H54 (cell line): ENCODE measurements around the gene RIMBP2.

Experiments used
- DNase-seq: peaks from one replicate; pipeline ENCODE4 v3.0.0; 2011; ENCODE audit warnings: low spot score, mixed read lengths; ENCODE audit not compliant: insufficient read length
- FAIRE-seq: peaks from 3 replicates; lab custom pipeline; 2011; peaks lifted over from hg19 to GRCh38; lab: Jason Lieb, UNC
- POLR2A ChIP-seq: IDR thresholded peaks from 2 replicates; pipeline ENCODE4 v1.6.1; 2011; ENCODE audit warnings: low read depth, mild to moderate bottlenecking, low read length

RIMBP2 gene

DNA sequence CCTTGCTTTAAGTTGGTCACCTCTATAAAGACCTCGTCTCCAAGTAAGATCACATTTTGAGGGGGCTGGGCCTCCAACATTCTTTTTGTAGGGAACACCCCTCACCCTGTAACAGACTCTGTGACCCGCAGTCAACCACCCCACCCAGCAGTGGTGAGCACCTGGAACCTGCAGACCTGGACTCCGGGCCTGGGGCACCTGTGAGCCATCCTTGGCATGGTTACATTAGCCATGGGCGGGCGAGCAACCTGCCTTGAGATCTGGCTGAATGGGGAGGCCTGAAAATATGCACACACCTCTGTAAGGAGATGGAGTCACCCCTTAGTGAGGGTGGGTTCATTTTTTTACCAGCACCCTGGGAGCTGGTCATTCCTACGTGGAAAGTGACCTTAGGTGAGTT is 95.3 kb downstream of the RIMBP2 start:
- DNase-seq = no peak
- no peak for FAIRE-seq
- no peak for TF ChIP-seq POLR2A

- DNase-seq (no peak), FAIRE-seq (no peak)
- TF ChIP-seq POLR2A = no peak
These were observed 95.8 kb downstream of the RIMBP2 start for GRCh38 chr12:130620281-130620680.

DNA sequence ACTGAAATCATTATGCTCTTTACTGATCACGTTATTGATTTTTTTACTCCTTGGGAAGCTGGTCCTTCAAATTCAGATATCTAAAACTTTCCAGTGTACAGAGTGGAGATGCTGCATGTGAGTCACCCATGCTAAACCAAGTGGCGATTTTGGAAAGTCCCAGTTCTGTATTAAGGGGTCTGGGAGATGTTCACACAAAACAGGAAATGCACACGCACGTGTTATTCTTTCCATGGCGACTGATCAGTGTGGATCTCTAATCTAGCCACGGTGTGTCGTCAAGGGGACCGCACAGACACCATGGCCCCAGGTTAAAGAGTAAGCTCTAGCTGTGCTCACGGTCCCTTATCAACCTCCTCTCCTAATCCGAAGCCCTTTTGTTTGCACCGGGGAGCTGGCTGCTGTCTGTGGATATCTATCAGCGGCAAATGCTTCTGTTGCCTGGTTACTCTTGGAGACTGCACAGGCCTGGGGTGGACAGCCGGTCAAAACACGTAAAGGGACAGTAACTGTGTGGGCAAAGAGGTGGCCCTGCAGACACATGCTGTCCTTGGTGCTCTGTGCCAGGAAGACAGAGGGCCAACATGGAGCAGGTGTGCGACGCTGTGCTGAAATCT is 96.6 kb downstream of the RIMBP2 start:
- FAIRE-seq (no peak), DNase-seq (no peak)
- TF ChIP-seq POLR2A = no peak

- no peak for FAIRE-seq
- no peak for DNase-seq
- TF ChIP-seq POLR2A = no peak
These were observed 98.9 kb downstream of the RIMBP2 start for GRCh38 chr12:130617219-130617618.

DNA sequence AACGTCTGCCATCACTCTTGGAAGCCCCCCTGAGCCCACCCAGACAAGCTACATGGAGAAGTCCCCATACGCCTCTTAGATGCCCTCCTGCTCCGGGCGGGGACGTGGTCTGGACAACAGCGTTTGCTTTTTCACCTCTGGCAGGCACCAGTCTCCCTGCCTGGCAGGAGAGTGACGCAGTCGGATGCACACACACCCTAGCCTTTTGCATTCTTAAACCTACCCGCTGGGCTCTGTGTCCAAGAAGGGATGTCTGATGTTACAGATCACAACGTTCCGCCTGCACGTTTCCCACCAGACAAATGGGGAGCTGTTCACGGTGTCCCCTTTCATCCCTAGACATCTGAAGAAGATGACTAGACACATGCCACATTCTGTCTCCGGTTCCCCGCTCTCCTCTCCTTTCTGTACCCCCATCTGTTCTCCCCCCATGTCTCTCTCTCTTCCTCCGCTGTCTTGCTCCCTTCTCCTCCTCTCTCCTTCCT is 100.2 kb downstream of the RIMBP2 start:
- TF ChIP-seq POLR2A = no peak
- FAIRE-seq = no peak
- no peak for DNase-seq

DNA sequence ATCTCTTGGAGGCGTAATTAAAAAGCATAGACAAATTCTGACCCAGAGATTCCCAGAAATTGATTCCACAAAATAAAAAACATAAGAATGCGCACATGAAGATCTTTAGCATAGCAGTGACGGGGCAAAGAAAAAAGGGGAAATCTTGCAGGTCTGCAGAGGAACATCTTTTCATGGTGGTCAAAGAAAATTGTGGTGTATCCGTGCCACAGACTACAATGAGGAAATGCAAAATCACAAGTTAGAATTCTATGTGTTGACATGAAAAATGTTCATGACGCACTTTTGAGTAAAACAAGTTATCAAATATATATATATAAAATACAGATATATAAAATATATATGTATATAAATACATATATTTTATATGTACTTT is 101.6 kb downstream of the RIMBP2 start:
- DNase-seq (no peak), FAIRE-seq (no peak)
- TF ChIP-seq POLR2A = no peak

DNA sequence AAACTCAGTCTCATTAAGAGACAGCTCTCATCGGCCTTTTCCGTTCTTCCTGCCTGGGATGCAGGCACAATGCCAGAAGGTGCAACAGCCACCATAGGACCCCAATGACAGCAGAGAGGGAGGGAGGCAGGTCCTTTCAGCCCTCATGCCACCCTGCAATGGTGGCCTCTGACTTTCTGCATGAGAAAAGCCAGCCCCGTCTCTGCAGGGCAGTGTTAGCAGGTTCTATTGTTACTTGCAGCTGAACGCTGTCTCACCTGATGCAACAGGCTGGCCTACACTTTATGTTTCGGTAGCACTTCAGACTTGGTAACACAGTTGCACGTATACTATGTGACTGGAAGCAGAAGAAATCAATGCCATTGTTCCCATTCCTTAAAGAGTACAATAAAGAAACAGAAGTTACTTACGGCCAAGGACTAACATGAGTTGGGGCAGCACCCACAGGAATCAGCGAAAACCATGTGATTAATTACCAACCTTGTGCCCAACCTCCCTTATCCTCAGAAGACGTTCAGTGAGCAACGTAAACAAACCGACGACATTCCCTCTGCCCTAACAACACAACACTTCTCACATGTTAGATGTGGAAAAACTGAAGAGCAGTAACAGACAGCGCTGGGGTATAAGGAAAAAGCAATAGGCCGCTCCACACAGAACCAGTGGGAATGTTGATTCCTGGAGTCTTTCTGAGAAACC is 102.1 kb downstream of the RIMBP2 start:
- no peak for TF ChIP-seq POLR2A
- DNase-seq (no peak), FAIRE-seq (no peak)

DNA sequence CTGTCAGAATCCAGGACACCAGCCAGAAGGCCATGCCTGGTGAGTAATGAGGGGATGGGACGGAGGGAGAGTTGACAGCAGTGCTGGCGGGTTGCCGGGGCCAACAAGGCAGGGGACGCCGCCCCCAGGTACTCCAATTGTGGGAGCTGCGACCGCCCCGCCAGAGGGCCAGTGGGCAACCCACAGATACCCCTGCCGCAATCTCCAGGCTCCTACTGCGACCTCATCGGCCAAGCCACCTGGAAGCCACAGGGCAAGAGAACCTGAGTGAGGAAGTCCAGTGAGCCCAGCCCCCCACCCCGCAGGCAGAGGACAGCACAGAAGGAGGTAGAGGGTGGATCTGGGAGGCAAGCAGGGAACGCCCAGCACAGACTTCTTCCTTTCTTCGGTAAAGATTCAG is 103.0 kb downstream of the RIMBP2 start:
- FAIRE-seq (no peak), DNase-seq (no peak)
- TF ChIP-seq POLR2A = no peak

- no peak for TF ChIP-seq POLR2A
- FAIRE-seq = no peak
- DNase-seq = no peak
These were observed 104.8 kb downstream of the RIMBP2 start for GRCh38 chr12:130611026-130611905.

DNA sequence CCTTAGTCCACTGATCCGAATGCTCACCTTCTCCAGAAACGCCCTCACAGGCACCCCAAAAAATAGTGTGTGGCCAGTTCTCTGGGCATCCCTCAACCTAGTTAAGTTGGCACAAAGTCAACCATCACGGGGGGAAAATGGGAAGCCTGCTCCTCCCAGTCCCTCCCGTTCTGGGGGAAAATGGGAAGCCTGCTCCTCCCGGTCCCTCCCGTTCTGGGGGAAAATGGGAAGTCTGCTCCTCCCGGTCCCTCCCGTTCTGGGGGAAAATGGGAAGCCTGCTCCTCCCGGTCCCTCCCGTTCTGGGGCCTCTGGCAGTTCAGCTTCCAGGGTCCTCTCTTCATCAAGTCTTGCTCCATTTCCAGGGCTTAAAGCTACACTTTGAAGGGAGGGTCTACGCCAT is 106.1 kb downstream of the RIMBP2 start:
- FAIRE-seq (no peak), DNase-seq (no peak)
- no peak for TF ChIP-seq POLR2A

DNA sequence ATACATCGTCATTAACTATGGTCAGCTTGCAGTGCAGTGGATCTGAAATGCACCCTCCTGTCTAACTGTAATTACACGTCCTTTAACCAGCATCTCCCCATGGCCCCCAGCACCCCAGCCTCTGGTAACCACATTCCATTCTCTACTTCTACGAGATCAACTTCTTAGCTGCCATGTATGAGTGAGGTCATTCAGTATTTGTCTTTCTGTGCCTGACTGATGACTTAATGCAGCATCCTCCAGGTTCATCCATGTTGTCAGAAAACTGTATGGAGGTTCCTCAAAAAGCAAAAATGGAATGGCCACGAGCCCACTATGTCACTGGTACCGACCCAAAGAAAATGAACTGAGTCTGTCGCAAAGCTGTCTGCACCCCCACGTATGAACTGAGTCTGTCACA is 107.3 kb downstream of the RIMBP2 start:
- no peak for DNase-seq
- TF ChIP-seq POLR2A = no peak
- no peak for FAIRE-seq

DNA sequence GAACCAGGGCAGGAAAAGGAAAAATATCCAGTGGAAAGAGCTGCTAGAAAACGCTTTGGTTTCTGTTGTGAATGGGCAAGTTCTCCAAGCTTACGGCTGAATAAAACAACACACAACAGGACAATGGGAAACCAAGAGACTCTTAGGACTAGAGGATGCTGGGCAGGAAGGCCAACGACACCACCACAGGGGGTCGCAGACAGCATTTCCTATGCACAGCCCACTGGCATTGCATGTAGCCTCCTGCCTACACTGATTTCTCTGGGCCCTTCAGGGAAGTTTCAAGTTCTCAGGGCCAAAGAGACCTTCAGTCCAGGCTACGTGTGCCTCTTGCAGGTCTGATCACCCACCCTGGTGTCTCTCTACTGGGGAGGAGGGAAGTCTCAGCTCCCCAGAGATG is 108.0 kb downstream of the RIMBP2 start:
- DNase-seq = no peak
- TF ChIP-seq POLR2A = no peak
- FAIRE-seq = no peak

DNA sequence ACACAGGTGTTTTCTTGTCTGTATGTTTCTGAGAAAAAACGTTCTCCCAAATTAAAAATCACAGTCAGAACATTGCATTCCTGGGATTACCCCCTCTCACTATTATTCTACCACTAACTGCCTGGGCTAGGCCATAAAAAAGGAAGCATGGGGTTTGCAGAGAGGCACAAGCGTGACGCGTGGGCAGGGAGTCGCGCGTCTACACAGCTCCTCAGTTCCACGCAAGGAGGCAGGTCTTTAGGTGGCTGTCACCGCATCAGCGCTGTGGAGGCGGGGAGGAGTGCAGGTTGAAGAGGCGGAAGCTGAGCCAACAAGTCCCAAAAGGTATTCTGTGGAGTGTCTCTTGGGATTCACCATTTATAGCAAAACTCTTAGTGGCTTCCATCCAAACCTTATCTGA is 109.9 kb downstream of the RIMBP2 start:
- FAIRE-seq (no peak), DNase-seq (no peak)
- no peak for TF ChIP-seq POLR2A

GRCh38 chr12:130603396-130603965 is 112.6 kb downstream of the RIMBP2 start:
- FAIRE-seq (no peak), DNase-seq (no peak)
- TF ChIP-seq POLR2A = no peak
